AG04449 (cell line): ENCODE measurements around the gene PTPN13.

ENCODE experiments used
- CTCF ChIA-PET: fragments of 350-600 bp; formaldehyde crosslinking; extraction: SDS; loops from one replicate; lab custom pipeline; 2021; ENCODE audit warnings: antibody characterized with exemption; lab: Yijun Ruan, JAX
- POLR2A ChIA-PET: fragments of 400-600, 350-600 bp; formaldehyde crosslinking; extraction: SDS; loops from one replicate; lab custom pipeline; 2020; ENCODE audit warnings: antibody characterized with exemption, inconsistent platforms; lab: Yijun Ruan, JAX
- DNase-seq: peaks from one replicate; pipeline ENCODE4 v3.0.0-alpha.2; 2010; ENCODE audit warnings: low read depth, low spot score
- H3K4me3 ChIP-seq: 2 replicates; pipeline ENCODE4 v1.5.1; 2011; ENCODE audit warnings: low read depth, mild to moderate bottlenecking, control low read depth, low read length
- TF ChIP-seq, protein P1 (sequence below): IDR thresholded peaks from one replicate; pipeline ENCODE4 v1.5.1; 2011; ENCODE audit warnings: mild to moderate bottlenecking, moderate library complexity, low read length, control low read depth, inconsistent platforms; ENCODE audit not compliant: insufficient read depth; ENCODE audit errors: missing control alignments

PTPN13 gene

DNA sequence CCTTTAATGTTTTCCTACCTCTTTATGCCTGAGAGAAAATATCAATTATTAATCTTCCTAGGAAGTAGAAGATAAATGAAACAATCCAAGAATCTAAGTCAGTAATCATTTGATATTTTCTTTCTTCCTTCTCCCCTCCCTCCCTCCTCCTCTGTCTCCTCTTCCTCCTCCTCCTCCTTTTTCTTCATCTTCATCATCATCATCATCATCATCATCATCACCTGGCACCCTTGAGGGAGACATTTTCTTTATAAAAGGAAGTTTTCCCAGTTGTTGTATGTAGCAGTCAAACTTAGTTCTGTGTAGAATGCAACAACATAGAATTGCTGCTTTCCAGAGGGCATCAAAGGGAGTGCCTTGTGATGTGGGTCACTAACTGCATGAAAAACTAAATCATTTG lies 155.0 kb downstream of the PTPN13 start:
- TF ChIP-seq, protein P1, sequence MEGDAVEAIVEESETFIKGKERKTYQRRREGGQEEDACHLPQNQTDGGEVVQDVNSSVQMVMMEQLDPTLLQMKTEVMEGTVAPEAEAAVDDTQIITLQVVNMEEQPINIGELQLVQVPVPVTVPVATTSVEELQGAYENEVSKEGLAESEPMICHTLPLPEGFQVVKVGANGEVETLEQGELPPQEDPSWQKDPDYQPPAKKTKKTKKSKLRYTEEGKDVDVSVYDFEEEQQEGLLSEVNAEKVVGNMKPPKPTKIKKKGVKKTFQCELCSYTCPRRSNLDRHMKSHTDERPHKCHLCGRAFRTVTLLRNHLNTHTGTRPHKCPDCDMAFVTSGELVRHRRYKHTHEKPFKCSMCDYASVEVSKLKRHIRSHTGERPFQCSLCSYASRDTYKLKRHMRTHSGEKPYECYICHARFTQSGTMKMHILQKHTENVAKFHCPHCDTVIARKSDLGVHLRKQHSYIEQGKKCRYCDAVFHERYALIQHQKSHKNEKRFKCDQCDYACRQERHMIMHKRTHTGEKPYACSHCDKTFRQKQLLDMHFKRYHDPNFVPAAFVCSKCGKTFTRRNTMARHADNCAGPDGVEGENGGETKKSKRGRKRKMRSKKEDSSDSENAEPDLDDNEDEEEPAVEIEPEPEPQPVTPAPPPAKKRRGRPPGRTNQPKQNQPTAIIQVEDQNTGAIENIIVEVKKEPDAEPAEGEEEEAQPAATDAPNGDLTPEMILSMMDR = no peak
- POLR2A ChIA-PET = no interaction called here

DNA sequence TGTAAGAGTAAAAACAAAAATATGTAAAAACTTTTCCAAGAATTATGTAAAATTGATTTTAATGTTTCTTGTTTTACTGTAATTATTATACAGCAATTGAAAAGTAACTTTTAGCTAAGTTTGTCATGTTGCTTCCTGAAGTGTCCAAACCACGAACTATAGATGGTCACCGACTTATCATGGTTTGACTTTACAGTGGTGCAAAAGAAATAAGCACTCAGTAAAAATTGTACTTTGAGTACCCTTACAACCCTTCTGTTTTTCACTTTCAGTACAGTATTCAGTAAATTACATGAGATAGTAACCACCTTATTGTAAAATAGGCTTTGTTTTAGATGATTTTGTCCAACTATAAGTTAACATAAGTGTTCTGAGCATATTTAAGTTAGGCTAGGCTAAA lies 161.3 kb downstream of the PTPN13 start:
- DNase-seq = no peak

More for the DNA sequence above, 155.0 kb downstream of the PTPN13 start:
- DNase-seq = no peak
- CTCF ChIA-PET = no interaction called here
- no peak overlapping the region for H3K4me3 ChIP-seq

DNA sequence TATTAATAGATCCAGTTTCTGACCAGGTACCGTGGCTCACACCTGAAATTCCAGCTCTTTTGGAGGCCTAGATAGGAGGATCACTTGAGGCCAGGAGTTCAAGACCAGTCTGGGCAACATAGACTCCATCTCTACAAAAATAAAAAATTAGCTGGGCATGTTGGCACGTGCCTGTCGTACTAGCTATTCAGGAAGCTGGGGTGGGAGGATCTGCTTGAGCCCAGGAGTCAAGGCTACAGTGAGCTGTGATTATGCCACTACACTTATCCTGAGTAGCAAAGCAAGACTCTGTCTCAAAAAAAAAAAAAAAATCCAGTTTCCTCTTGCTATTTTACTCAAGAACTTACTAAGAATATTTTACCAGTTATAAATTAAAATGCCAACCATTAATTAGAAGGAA lies 163.4 kb downstream of the PTPN13 start:
- ChIA-PET POLR2A (no interaction called here), CTCF (interaction anchor here (1.1 kb wide), 1 partner anchor 259 kb away, joined by 3 read pairs; no protein-coding TSS in a partner anchor)
- H3K4me3 ChIP-seq = no peak overlapping the region
- DNase-seq = no peak
- TF ChIP-seq, protein P1 = no peak

More for the DNA sequence above, 161.3 kb downstream of the PTPN13 start:
- no peak overlapping the region for H3K4me3 ChIP-seq
- POLR2A ChIA-PET = no interaction called here
- TF ChIP-seq, protein P1 = no peak
- CTCF ChIA-PET = no interaction called here

DNA sequence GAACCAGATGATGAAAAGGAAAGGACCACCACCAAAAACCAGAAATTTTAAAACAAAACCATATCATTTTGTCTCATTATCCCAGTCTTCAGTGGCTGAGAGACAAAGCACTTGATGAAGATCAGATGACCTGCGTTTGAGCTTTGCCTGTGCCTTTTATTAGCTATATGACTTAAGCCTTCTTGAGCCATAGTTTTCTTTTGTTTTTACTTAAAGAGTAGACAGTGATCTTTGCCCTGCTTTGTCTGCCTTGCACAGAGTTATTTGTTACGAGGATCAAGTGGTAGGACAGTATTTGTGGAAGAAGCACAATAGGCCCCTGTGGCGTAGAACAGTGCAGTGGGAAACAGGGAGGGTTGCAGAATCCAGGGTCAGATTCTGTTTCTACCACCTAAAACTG lies 165.2 kb downstream of the PTPN13 start:
- ChIA-PET POLR2A (no interaction called here), CTCF (no interaction called here)
- TF ChIP-seq, protein P1 = no peak
- DNase-seq = no peak
- H3K4me3 ChIP-seq = no peak overlapping the region

DNA sequence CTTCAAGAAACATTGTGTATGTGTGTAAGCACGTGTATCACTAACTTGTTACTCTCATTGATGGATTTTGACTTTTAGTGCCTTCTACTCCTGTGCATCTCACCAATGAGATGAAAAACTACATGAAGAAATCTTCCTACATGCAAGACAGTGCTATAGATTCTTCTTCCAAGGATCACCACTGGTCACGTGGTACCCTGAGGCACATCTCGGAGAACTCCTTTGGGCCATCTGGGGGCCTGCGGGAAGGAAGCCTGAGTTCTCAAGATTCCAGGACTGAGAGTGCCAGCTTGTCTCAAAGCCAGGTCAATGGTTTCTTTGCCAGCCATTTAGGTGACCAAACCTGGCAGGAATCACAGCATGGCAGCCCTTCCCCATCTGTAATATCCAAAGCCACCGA lies 168.5 kb downstream of the PTPN13 start:
- TF ChIP-seq, protein P1 = no peak
- POLR2A ChIA-PET = no interaction called here
- H3K4me3 ChIP-seq = no peak overlapping the region
- no peak for DNase-seq
- CTCF ChIA-PET = interaction anchor here (1.4 to 1.9 kb wide), 2 partner anchors 263 to 265 kb away, joined by 4 to 8 read pairs; no protein-coding TSS in a partner anchor

DNA sequence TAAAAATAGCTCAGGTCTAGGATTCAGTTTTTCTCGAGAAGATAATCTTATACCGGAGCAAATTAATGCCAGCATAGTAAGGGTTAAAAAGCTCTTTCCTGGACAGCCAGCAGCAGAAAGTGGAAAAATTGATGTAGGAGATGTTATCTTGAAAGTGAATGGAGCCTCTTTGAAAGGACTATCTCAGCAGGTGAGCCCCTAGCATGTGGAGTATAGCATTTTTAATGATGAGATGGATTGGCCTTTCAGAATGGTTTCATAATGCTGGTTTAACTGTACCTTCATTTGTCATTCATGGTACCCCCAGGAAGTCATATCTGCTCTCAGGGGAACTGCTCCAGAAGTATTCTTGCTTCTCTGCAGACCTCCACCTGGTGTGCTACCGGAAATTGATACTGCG lies 175.7 kb downstream of the PTPN13 start:
- CTCF ChIA-PET = interaction anchor here (1.2 kb wide), 1 partner anchor 271 kb away, joined by 4 read pairs; no protein-coding TSS in a partner anchor

More for the DNA sequence above, 175.7 kb downstream of the PTPN13 start:
- TF ChIP-seq, protein P1 = no peak
- POLR2A ChIA-PET = no interaction called here
- no peak for DNase-seq
- no peak overlapping the region for H3K4me3 ChIP-seq
